ENCODE data around the gene ADGRE1. TPM values are rescaled to one million over a fixed set of nuclear protein-coding genes. Genes with fewer than 3 reads are reported as not detected.

The ADGRE1 gene
- total and polyA plus RNA-seq, 2 of the 8 experiments (the other 6 are each of a cell fraction or from before 2014, with no cell fraction given), result not detected

- no peaks in the 10 kb centered on the region for H3K27me3 ChIP-seq (replicated peaks in 1 of 4; ENCODE audit: control insufficient read depth in 3 of 4, extremely low read depth in 1 of 4, insufficient read depth in 3 of 4, low read length in 3 of 4)
- H2BK20ac ChIP-seq (ENCODE audit: low read length), result no peak overlapping the region
- no peak overlapping the region for H4K8ac ChIP-seq (ENCODE audit: extremely low read depth, insufficient read depth, low read length)
- 70% methylated on average over 3 of the region's 4 CpGs; no CpG with 5 or more reads in 1 of the 2 experiments for WGBS, 2 experiments (ENCODE audit: extremely low coverage in 1 of 2, insufficient coverage in 1 of 2, insufficient read length in 1 of 2, insufficient replicate concordance in 2 of 2, low coverage in 1 of 2, low lambda C conversion rate in 2 of 2, missing lambda C conversion rate in 1 of 2)
- H3K23ac ChIP-seq (ENCODE audit: insufficient read length), result no peak overlapping the region
- no peak overlapping the region for H2BK5ac ChIP-seq (ENCODE audit: low read depth, low read length)
- H2BK12ac ChIP-seq (ENCODE audit: low read depth, low read length), result no peak overlapping the region
- no peak overlapping the region for H3K27ac ChIP-seq (ENCODE audit: low read depth, low read length)
- H3K9ac ChIP-seq (replicated peaks in 1 of 4; ENCODE audit: extremely low read depth in 1 of 4, low read depth in 3 of 4, low read length in 3 of 4), result no peak overlapping the region
- no peak overlapping the region for H2AFZ ChIP-seq (ENCODE audit: low read length)
- no peak overlapping the region for H3K4ac ChIP-seq (replicated peaks; ENCODE audit: insufficient read length, low read depth, low read length)
- DNase-seq (ENCODE audit: low read depth in 1 of 2, low spot score in 2 of 2) (no peak), FAIRE-seq (no peak)
- no peak overlapping the region for H3K4me2 ChIP-seq (ENCODE audit: insufficient read depth in 1 of 2, low read depth in 2 of 2, low read length in 2 of 2)
- H3K4me1 ChIP-seq (replicated peaks in 1 of 4; ENCODE audit: control insufficient read depth in 3 of 4, insufficient read depth in 4 of 4, low read length in 3 of 4), result no peaks in the 10 kb centered on the region
- H3K36me3 ChIP-seq (ENCODE audit: control insufficient read depth in 2 of 4, insufficient read depth in 4 of 4, low read length in 3 of 4), result no peaks in the 10 kb centered on the region
- H2BK120ac ChIP-seq (replicated peaks; ENCODE audit: low read depth, low read length), result no peak overlapping the region
- no peak overlapping the region for H2AK5ac ChIP-seq (ENCODE audit: low read depth, low read length)
- no peaks in the 10 kb centered on the region for H4K20me1 ChIP-seq (replicated peaks in 1 of 2; ENCODE audit: control insufficient read depth in 1 of 2, insufficient read depth in 2 of 2, low read length in 2 of 2)
- no peak overlapping the region for H3K18ac ChIP-seq (ENCODE audit: extremely low read depth, low read length)
- H3K4me3 ChIP-seq (ENCODE audit: extremely low read depth in 1 of 4, insufficient read depth in 2 of 4, low read depth in 3 of 4, low read length in 4 of 4), result no peak overlapping the region
- H3K9me3 ChIP-seq (ENCODE audit: insufficient read depth in 2 of 2, low read depth in 1 of 2, low read length in 1 of 2), result peaks cover 51 to 78% of the 10 kb centered on the region in 2 experiments
- POLR2A ChIA-PET (ENCODE audit: partially characterized antibody), result no interaction called here
- CTCF ChIA-PET (ENCODE audit: partially characterized antibody), result no interaction called here
- H3K56ac ChIP-seq (replicated peaks; ENCODE audit: insufficient read length, low read depth, low read length), result no peak overlapping the region
- TF ChIP-seq RFX5 (IDR thresholded peaks at IDR 0.05; ENCODE audit: borderline replicate concordance, low read depth, low read length), result no peak
- no peak for TF ChIP-seq KDM5A (IDR thresholded peaks at IDR 0.05; ENCODE audit: low read length)
- TF ChIP-seq FOSL1 (IDR thresholded peaks at IDR 0.05; ENCODE audit: insufficient read depth, low read depth, low read length), result no peak
- no peak for TF ChIP-seq SP2 (IDR thresholded peaks at IDR 0.05; ENCODE audit: low read length)
- TF ChIP-seq, protein P1, sequence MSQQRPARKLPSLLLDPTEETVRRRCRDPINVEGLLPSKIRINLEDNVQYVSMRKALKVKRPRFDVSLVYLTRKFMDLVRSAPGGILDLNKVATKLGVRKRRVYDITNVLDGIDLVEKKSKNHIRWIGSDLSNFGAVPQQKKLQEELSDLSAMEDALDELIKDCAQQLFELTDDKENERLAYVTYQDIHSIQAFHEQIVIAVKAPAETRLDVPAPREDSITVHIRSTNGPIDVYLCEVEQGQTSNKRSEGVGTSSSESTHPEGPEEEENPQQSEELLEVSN (IDR thresholded peaks at IDR 0.05), result no peak
- no peak for TF ChIP-seq USF2 (IDR thresholded peaks at IDR 0.05; ENCODE audit: low read length)
- no peaks in the 10 kb centered on the region for H3K23me2 ChIP-seq (ENCODE audit: low read depth, low read length)
- H3K14ac ChIP-seq (ENCODE audit: insufficient read length), result no peak overlapping the region
- H4K5ac ChIP-seq (ENCODE audit: insufficient read length, low read depth, low read length), result no peak overlapping the region
- H3K79me1 ChIP-seq (ENCODE audit: low read depth, low read length), result no peaks in the 10 kb centered on the region
- no peak overlapping the region for H2BK15ac ChIP-seq (ENCODE audit: low read length)
- H4K91ac ChIP-seq (replicated peaks; ENCODE audit: insufficient read length, low read length), result no peak overlapping the region
- H3K79me2 ChIP-seq (ENCODE audit: control insufficient read depth in 1 of 2, insufficient read depth in 2 of 2, low read length in 2 of 2), result no peaks in the 10 kb centered on the region
These were observed 9.6 kb upstream of the ADGRE1 start for GRCh38 chr19:6877766-6878165.

Measured in H1 (cell line).